NCI-H187 (cell line): ENCODE results near the gene SMAP1.
A peak's percentile ranks its signal among the peaks of the same experiment; 100 is the strongest.
"Not testable (repeated sequence)": the region's sequence is repeated elsewhere in the genome, so short reads cannot be mapped to it uniquely, and the experiment has no call there.

Experiments used
- DNase-seq, 2 experiments: peaks; one replicate each; lab custom pipeline; 2025; lab: John Stamatoyannopoulos, UW

SMAP1 gene

GRCh38 chr6:70740746-70741145 lies 73.1 kb downstream of the SMAP1 start:
- DNase-seq, result not testable (repeated sequence)

- DNase-seq, result not testable (repeated sequence)
Observed at GRCh38 chr6:70742462-70742861, 74.8 kb downstream of the SMAP1 start.

GRCh38 chr6:70753870-70754380 lies 86.2 kb downstream of the SMAP1 start:
- no peak for DNase-seq

- no peak for DNase-seq
Observed at GRCh38 chr6:70758883-70759282, 91.2 kb downstream of the SMAP1 start.

GRCh38 chr6:70763754-70764510 lies 96.2 kb downstream of the SMAP1 start:
- DNase-seq, result no peak

GRCh38 chr6:70764706-70765105 lies 97.0 kb downstream of the SMAP1 start:
- DNase-seq, result no peak

GRCh38 chr6:70771351-70771750 lies 103.7 kb downstream of the SMAP1 start:
- not testable (repeated sequence) for DNase-seq

- DNase-seq, result no peak
Observed at GRCh38 chr6:70779934-70780333, 112.3 kb downstream of the SMAP1 start.

- no peak for DNase-seq
Observed at GRCh38 chr6:70790483-70791224, 123.0 kb downstream of the SMAP1 start.

- DNase-seq, result no peak
Observed at GRCh38 chr6:70797625-70798024, 129.9 kb downstream of the SMAP1 start.

- DNase-seq, result no peak
Observed at GRCh38 chr6:70806086-70806485, 138.4 kb downstream of the SMAP1 start.

GRCh38 chr6:70811788-70812187 lies 144.1 kb downstream of the SMAP1 start:
- no peak for DNase-seq

GRCh38 chr6:70813885-70814284 lies 146.2 kb downstream of the SMAP1 start:
- DNase-seq, result no peak

- no peak for DNase-seq
Observed at GRCh38 chr6:70819646-70820045, 152.0 kb downstream of the SMAP1 start.

GRCh38 chr6:70820778-70821177 lies 153.1 kb downstream of the SMAP1 start:
- no peak for DNase-seq

GRCh38 chr6:70821751-70822150 lies 154.1 kb downstream of the SMAP1 start:
- no peak for DNase-seq

GRCh38 chr6:70823651-70824050 lies 156.0 kb downstream of the SMAP1 start:
- no peak for DNase-seq

- no peak for DNase-seq
Observed at GRCh38 chr6:70831427-70831826, 163.7 kb downstream of the SMAP1 start.

GRCh38 chr6:70834520-70834919 lies 166.8 kb downstream of the SMAP1 start:
- DNase-seq, result no peak

GRCh38 chr6:70838907-70839285 lies 171.2 kb downstream of the SMAP1 start:
- peak; percentile 25 to 36 for DNase-seq

GRCh38 chr6:70839286-70840266 lies 171.9 kb downstream of the SMAP1 start:
- DNase-seq, result no peak

GRCh38 chr6:70841112-70841511 lies 173.4 kb downstream of the SMAP1 start:
- DNase-seq, result no peak
